ENCODE results near the gene ERCC3.
"Not testable (repeated sequence)": the region's sequence is repeated elsewhere in the genome, so short reads cannot be mapped to it uniquely, and the experiment has no call there.

ERCC3 gene

DNA sequence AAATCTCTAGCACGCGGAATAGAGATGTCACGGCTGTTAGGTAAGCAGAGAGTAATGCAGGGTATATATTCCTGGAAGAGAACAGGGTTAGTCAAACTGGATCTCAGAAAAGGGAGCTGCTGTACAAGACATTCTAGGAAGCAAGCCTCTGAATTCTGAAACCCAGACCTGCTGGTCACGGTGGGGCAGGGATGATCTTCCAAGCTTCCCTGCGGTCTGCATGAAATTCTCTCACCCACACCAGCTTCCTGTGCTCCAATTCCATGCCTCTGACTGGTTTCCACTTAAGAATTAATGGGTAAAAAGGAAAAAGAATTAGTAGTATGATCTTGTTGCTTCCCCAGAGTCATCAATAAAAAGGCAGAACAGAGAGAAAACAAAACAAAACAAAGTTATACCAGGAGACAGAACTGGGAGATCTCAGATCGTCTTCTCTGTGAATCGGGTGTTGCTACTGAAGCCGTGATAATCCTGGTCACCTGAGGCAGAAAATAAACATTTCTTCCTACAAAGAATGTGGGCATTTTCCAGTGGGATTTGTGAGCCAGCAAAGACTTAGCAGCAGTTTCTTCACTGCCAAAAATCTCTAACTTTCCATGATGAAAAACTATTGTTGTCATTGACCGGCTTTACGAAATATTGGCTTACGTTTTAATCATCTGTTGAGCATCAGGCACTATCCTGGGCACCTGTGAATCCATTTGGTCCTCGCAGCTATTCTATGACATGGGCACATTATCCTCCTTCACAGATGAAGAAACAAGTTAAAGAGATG lies 68.6 kb downstream of the ERCC3 start:
- no peak for DNase-seq (ENCODE audit: low spot score)

DNA sequence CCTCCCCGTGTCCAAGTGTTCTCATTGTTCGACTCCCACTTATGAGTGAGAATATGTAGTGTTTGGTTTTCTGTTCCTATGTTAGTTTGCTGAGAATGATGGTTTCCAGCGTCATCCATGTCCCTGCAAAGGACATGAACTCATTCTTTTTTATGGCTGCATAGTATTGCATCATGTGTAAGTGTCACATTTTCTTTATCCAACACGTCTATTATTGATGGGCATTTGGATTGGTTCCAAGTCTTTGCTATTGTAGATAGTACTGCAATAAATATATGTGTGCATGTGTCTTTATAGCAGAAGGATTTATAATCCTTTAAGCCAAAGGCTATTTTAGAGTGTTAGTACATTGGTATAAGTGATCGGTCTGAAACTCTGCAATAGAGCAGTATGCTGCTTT lies 69.8 kb downstream of the ERCC3 start:
- DNase-seq (ENCODE audit: low spot score), result not testable (repeated sequence)

DNA sequence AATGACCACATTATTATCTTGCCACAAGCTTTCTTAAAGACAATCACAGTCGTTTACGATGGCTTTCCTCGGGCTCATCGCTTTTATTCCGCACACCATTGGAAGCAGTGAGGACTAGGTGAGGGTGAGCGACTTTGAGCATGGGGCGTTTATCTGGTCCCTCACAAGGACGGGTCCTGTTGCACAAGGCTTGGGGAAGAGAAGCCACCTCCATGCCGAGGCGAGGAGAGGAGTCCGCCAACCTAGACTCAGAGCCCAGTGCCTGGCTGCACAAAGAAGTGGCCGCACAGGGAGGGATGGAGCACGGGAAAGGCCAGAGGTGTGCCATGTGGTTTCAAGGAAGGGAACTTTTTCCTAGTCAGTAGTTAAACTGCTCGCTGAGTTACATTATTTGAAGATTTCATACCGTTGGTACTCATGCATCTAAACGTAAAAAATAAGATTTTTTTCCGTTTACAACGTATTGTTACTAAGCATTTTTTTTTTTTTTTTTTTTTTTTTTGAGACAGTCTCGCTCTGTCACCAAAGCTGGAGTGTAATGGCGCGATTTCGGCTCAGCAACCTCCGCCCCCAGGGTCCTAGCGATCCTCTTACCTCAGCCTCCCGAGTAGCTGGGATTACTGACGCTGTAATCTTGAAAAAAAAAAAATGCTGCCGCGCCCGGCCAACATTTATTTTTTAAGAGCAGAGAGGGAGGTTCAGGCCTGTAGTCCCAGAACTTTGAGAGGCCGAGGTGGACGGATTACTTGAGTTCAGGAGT lies 73.0 kb downstream of the ERCC3 start:
- no peak for DNase-seq (ENCODE audit: low spot score)

DNA sequence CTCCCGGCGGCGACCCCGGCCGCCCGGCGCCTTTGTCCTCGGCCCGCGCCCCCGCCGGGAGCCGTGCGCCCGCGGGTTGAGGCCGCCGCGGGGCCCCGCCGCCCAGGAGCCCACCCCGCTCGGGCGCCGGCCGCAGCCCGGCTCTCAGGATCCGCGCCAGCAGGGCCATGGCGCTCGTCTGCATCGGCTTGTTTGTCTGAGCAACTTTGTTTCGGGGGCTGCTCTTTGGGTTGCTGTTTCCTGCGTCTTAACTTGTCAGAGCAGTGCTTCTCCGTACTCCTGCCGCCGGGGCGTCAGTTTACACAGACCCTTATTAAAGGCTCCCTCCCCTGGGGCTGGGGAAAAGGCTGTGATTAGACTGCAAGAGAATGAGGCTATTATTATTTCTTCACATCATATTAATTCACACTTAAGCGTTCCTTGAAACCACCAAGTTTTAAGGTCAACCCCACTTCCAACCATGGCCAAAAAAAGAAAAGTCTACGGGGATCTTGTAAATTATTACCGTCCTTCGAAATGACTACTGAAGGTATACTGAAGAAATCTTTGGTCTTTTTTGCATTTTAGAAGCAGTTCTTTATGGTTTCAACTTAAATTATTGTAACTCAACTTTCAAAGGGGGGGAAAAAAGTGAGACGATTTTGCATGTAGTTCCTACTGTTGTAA lies 73.7 kb downstream of the ERCC3 start, which contains the start of gene CYP27C1:
TSS of gene CYP27C1 (minus strand) at position 198 of the 666 bp plus-strand sequence. CDS start at position 169, 29 bp downstream.
- no peak for DNase-seq (ENCODE audit: low spot score)

DNA sequence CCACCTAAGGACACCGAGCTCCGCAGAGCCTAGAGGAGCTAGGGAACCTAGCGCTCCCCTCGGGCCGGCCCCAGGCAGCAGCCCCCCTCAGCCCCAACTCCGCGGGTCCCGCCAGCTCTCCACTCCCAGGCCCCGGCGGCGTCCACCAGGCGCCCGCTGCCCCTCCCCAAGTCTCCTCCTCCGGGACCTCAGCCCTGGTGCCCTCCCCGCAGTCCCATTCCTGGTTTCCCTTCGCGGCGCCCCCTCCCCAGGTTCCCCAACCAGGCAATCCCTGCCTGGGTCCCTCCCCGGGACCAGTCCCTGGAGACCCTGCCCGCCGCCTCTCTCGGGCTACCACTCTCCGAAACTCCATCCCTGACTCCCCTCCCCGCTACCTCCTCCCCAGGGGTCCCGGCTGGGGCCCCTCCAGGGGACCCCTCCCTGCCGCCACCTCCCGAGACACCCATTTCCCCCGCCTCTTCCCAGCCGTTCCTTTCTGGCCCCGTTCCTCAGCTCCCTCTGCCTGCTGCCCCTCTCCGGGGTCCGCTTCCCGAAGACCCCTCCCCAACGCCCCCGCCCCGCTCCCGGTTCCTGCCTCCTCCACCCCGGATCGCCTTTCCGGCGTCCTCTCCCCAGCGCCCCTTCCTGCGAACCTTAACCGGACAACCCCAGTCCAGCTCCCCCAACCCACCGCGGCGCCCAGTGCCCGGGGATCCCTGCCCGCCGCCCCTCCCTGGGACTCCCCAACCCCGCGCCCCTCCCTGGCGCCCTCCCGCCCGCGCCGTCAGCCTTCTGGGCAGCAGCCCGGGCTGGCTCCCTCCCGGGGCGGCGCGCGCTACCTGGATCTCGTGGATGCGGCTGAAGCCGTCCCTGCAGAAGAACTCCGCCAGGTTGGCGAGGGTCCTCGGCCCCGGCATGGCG lies 74.5 kb downstream of the ERCC3 start:
- no peak for DNase-seq (ENCODE audit: low spot score)

DNA sequence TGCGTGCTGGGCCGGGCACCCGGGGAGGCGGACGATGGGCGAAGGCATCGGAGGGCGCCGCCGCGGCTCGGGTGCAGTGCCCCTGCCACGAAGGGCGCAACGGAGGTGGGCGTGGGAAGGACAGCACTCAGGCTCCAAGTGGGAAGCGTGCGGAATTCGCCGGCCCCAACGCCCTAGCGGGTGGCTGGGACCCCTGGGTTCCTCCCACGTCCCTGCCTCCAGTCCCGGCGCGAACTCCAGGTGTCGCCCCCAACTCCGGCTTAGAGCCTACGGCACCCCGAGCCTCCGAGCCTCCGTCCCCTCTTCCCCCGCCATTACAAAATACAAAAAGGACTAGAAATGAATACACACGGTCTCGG lies 75.2 kb downstream of the ERCC3 start:
- no peak for DNase-seq (ENCODE audit: low spot score)

DNA sequence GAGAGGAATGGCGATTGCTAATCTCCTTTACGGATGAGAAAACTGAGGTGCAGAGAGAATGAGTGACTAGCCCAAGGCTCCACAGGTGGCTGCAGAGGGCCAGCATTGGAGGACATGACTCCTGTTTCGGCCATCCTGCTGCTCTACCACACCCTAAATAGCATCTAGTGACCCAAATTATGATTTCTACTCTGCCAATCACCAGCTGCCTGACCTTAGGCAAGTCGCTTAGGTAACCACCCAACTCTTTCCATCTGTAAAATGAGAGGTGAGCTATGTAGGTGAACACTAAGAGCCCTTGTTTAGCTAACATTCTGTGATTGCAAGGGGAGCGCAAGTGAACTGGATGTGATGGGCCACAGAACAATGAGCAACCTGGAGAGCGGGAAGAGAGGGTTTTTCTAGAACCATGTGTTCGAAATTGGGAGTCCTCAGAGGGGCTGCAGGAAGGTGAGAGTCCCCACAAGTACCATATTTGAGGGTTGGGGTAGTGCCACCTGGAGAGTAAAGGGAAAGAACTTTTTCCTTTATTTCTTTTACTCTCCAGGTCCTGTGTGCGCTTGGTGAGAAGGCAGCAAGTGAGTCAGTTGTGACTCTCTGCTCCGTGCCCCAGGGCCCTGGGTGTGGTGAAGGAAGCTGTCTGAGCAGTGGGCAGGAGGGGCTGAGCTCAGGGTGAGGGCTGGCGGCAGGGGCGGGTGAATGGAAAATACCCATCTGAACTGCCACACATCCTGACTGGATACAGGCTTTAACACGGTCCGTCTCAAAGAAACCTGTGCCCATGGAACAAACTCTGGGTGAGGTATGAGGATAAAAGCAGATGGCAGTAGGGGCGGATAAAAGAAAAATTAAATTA lies 76.2 kb downstream of the ERCC3 start:
- no peak for DNase-seq (ENCODE audit: low spot score)

DNA sequence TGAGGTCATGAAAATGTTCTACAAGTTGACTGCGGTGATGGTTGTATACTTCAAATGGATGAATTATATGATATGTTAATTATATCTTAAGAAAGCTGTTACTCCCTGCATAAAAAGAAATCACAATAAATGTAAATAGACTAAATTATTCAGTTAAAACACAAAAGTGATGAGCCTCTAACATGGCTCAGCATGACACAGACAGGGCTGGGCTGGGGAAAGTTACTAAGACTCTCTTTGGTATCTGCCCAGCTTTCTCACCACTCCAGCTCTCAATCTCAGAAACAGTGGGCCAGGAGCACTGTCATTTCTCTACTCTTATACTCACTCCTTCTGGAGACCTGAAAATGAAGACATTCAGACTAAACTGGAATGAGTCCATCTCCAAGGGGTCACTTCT lies 77.4 kb downstream of the ERCC3 start:
- no peak for DNase-seq (ENCODE audit: low spot score)

DNA sequence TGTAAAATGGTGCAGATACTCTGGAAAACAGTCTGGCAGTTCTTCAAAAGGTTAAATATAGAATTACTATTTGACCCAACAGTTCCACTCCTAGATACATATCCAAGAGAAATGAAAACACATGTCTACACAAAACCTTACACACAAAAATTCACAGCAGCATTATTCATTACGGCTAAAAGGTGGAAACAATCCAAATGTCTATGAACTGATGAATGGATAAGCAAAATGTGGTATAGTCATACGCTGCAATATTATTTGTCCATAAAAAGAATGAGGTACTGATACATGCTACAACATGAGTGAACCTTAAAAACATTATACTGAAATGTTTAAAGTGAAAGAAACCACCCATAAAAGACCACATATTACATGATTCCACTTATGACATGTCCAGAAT lies 77.8 kb downstream of the ERCC3 start:
- DNase-seq (ENCODE audit: low spot score), result no peak

DNA sequence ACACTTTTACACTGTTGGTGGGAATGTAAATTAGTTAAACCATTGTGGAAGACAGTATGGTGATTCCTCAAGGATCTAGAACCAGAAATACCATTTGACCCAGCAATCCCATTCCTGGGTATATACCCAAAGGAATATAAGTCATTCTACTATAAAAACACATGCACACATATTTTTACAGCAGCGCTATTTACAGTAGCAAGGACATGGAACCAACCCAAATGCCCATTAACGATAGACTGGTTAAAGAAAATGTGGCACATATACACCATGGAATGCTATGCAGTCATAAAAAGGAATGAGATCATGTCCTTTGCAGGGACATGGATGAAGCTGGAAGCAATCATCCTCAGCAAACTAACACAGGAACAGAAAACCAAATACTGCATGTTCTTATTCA lies 79.7 kb downstream of the ERCC3 start:
- DNase-seq (ENCODE audit: low spot score), result not testable (repeated sequence)

DNA sequence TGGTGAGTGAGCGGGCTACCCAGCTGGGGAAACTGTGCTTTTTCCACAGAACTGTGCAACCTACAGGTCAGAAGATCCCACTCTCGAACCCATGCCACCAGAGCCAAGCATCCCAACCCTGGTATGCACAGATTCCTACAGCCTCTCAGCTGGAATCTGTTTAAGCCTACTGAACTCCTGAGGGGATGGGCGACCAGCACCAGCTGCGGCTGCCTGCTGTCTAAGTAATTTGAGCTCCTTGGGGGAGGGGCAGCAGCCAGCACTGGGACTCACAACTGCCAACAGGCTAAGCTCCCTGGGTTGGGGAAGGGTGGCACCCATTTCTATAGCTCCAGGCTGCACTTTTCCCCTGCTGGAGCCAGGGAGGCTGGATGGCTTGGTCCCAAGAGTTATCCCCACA lies 85.6 kb downstream of the ERCC3 start:
- DNase-seq (ENCODE audit: low spot score), result no peak

All from HuH-7.5 (cell line).